Activated gamma-delta T cell treated with anti-CD3 and anti-CD28 coated beads, Interleukin-2, amount 50 U/mL, for 16 hours (primary cell): ENCODE results near the gene PPP1R12C.
"Not testable (repeated sequence)": the region's sequence is repeated elsewhere in the genome, so short reads cannot be mapped to it uniquely, and the experiment has no call there.

ENCODE experiments used
- DNase-seq: peaks from one replicate; pipeline ENCODE4 v3.0.0-alpha.2; 2020; ENCODE audit warnings: low read depth

Gene PPP1R12C

DNA sequence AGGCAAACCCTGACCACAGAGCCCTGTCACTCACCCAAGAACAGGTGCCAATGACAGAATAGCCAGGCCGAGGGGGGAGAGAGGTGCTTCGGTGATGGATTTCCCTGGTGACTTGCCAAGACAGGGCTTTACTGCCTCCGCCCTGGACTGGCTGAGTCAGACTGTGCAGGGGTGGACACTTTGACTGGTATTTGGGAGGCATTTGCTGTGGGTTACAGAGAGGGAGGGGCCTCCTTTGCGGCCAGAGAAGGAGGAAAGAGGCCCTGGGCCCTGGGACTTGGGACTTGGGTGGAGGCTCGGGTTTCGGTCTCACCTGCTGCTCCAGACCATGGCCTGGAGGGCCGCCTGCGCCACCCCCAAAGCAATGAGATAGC, 46.3 kb downstream of the PPP1R12C start:
- no peak for DNase-seq

DNA sequence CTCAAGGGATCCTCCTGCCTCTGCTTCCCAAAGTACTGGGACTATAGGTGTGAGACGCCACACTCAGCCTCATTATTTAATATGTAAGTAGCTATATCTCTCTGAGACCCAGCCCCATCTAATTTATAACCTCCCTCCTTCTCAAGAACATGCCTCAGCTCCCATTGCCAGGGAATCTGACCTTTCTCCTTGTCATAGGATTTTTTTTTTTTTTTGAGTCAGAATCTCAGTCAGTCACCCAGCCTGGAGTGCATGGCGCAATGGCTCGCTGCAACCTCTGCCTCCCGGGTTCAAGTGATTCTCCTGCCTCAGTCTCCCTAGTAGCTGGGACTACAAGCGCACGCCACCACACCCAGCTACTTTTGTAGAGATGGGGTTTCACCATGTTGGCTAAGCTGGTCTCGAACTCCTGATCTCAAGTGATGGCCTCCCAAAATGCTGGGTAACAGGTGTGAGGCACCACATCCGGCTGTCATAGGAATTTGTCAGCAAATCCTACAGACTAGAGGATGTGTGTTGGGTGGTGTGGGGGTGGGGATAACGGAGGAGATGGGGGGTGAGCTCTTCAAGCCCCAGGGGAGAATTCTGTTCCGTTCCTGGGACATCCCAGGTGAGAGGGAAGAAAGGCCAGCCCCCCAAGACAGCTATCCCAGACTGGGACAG, 46.8 kb downstream of the PPP1R12C start:
- DNase-seq, result no peak

DNA sequence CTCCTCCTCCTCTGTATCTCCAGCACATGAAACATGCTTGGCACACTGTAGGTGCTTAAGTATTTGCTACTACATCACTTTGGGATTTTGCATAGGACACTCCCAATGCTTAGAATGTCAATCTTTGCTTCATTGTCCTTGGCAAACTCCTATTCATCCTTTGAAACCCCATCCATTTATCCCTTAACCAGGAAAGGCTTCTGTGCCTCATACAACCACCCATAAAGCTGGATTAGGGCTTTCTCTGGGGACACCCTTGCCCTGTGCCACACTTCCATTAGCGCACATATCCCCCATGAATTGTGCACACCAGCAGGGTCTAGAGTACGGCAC, 47.6 kb downstream of the PPP1R12C start:
- DNase-seq, result no peak

DNA sequence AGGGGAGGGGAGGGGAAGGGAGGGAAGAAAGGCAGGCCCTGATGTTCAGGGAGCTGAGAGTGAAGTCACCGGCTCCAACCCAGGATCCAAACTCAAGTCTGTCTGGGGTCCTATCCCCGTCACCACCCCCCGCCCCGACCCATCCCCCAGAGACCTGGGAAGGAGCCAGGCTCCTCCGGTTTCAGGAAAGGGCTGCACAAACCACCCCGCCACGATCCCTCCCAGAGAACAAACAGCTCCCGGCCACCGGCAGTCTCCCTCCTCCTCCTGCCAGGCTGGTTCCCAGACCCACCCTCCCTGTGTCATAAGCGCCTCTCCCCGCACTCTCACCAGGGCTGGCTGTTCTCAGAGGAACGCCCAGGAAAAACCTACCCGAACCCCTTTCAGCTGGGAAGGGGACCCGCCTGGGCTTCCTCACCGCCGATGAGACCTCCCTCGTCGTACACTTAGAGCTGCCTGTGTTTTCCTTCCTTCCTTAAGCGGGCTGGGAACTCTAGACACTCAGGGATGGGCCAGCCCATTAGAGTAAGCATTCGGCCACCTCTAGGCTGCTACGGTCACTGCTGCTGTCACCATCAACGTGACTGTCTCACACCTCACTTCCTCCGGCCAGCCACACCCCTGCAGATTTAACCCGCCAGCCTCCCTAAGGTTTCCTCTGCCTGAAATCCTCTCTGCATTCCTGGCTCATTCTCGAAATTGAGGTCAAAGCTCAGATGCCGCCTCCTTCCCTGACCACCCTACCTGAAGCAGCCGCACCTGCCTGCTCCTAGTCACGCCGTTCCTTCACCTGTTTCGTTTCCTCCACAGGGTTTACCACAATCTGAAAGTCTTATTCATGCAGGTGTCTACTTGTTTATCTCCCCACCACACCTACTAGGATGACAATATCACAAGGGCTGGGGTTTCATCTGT, 48.2 kb downstream of the PPP1R12C start:
- DNase-seq, result no peak

DNA sequence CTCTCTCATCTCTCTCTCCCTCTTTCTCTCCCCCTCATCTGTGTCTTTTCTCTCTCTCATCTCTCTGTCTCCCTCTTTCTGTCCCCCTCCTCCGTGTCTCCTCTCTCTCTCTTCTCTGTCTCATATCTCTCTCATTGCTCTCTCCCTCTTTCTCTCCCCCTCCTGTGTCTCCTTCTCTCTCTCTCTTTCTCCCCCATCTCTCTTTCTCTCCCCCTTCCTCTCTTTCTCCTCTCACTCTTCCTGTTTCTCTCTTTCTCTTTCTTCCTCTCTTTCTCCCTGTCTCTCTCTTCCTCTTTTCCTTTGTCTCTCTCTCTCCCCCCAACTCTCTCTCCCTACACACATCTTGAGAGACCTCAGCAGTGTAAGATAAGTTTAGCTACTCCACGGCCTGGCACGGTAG, 49.6 kb downstream of the PPP1R12C start:
- no peak for DNase-seq

DNA sequence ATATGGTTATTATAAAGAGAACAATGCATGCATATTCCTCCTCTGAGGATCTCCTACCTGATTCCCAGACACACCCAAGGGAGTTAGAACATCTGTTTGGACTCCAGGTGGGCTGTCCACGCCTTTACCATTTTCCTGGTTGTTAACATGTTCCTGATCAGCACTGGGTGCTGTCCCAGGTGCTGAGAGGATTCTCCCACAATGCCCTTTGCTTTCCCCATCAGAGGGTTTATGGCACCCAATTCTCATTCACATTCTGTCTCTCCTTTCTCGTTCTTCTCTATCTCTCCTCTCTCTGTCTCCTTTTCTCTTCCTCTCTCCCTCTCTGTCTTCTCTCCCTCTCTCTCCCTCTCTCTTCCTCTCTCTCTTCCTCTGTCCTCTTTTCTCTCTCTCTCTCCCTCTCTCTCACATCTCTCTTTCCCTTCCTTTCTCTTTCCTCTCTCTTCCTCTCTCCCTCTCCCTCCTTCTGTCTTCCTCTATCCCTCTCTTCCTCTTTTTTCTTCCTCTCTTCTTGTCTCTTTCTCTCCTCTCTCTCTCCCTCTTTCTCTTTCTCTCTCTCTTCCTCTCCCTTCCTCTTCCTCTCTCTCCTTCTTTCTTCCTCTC, 51.2 kb downstream of the PPP1R12C start:
- DNase-seq, result no peak

DNA sequence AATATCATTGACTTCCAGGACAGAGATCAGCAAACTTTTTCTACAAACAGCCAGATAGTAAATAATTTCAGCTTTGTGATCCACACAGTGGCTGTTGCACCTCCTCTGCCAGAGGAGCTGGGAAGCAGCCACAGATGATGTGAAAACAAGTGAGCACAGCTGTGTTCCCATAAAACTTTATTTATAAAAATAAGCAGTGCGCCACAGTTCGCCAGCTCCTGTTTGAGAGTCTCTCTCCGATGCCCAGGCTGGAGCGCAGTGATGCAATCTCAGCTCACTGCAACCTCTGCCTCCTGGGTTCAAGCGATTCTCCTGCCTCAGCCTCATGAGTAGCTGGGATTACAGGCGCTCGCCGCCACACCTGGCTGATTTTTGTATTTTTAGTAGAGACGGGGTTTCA, 51.9 kb downstream of the PPP1R12C start:
- not testable (repeated sequence) for DNase-seq

DNA sequence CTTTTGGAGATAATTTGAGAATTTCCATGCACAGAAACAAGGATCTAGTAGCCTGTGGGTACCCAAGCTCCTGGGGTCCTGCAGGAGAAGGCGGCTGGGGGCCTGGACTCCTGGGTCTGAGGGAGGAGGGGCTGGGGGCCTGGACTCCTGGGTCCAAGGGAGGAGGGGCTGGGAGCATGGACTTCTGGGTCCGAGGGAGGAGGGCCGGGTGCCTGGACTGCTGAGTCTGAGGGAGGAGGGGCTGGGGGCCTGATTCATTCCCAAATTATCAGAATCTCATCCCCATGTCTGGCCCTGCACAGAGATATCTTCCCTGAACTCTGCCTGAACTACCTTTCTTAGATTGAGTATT, 54.0 kb downstream of the PPP1R12C start:
- DNase-seq, result no peak

DNA sequence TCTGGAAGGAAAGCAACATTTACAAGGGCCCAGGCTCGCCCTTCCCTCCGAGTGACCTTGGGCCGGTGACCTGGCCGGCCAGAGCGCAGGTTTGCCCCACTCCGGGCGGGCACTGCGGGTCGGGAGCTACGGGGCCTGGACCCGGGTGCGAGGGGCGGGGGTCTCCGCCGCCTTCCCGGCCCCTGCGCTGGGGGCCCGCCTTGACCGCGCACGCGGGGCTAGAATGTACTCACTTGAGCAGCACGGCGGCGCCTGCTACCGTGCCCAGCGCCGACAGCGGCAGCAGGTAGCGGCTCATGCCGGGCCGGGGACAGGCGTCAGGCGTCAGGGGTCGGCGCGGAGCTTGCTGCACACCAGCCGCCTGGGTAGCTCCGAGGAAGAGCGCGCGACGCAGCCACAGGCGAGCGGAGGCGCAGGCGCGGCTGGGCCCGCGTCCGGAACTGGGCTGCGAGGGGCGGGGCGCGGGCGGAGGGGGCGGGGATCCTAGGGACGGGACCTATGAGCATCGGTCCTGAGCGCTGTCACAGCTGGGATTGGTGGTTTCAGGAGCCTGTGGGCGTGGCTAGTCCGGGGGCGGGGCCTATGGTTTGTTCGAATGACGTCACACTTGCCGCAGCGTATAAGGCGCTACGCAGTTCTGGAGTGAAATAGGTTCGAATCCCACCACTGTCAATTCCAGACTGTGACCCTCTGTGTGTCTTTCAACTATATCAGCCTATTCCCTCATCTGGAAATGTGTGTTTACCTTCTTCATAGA, 54.5 kb downstream of the PPP1R12C start, which contains the start of gene RDH13:
TSS of gene RDH13 (minus strand) at position 414 of the 757 bp plus-strand sequence. CDS start at position 298, 116 bp downstream.
- DNase-seq, result peak; percentile 98

DNA sequence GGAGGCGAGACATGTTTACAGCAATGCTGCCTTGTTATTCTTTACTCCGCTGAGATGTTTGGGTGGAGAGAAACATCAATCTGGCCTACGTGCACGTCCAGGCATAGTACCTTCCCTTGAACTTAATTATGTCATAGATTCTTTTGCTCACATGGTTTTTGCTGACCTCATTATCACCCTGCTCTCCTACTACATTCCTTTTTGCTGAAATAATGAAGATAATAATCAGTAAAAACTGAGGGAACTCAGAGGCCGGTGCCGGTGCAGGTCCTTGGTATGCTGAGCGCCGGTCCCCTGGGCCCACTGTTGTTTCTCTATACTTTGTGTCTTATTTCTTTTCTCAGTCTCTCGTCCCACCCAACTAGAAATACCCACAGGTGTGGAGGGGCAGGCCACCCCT, 57.1 kb downstream of the PPP1R12C start:
- DNase-seq, result not testable (repeated sequence)

DNA sequence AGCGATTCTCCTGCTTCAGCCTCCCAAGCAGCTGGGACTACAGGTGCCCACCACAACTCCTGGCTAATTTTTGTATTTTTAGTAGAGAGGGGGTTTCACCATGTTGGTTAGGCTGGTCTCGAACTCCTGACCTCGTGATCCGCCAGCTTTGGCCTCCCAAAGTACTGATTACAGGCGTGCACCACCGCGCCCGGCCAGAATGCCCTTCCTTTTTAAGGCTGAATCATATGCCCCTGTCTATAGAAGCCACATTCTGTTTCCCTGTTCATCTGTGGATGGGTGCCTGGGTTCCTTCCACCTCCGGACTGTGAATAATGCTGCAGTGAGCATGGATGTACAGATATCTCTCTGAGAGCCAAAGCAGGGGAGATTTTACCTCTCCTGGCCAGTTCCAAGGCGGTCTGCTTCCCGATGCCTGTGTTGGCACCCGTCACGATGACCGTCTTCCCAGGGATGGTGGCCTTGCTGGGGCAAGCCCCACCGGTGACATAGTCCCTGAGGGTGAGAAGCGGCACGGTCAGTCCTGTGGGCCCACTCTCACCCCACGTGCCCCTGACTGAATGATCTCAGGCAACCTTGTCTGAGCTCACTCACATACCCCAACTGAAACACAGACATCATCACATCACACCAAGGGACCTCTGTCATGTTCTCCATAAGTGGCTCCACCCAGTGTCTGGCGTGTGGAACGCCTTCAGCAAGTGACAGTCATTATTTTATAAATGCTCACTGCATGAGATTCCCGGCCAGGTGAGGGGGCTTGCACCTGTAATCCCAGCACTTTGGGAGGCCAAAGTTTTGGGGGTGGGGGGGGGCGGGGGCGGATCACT, 58.4 kb downstream of the PPP1R12C start:
- no peak for DNase-seq

DNA sequence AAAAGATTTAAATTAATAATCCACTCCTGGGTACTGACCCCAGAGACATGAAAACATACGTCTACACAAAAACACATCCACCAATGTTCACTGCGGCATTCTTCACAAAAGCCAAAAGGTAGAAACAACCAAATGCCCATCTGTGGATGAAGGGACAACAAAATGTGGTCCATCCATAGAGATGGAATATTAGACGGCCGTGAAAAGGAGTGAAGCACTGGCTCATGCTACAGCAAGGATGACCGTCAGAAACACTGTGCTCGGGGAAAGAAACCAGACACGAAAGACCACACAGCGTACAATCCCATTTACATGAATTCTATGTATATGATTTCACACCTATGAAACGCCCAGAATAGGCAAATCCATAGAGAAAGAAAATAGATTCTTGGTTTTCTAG, 60.6 kb downstream of the PPP1R12C start:
- DNase-seq, result no peak

DNA sequence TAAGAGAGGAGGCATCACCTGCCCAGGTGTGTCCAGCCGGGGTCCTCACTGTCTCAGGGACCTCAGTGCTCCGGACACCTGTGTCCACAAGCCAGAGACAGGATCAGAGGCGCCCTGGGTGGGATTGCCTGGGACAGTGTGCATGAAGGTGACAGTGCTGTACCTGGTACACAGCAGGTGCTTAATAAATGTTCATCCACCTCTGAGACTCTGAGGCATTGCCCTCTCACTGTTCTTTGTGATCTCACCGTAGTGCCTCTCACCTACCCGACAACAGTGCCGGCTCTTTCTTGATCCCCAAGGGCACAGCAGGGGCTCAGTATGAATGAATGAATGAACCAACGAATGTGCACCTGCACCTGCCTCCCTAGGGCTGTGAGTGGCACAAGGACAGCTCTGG, 63.7 kb downstream of the PPP1R12C start:
- no peak for DNase-seq

DNA sequence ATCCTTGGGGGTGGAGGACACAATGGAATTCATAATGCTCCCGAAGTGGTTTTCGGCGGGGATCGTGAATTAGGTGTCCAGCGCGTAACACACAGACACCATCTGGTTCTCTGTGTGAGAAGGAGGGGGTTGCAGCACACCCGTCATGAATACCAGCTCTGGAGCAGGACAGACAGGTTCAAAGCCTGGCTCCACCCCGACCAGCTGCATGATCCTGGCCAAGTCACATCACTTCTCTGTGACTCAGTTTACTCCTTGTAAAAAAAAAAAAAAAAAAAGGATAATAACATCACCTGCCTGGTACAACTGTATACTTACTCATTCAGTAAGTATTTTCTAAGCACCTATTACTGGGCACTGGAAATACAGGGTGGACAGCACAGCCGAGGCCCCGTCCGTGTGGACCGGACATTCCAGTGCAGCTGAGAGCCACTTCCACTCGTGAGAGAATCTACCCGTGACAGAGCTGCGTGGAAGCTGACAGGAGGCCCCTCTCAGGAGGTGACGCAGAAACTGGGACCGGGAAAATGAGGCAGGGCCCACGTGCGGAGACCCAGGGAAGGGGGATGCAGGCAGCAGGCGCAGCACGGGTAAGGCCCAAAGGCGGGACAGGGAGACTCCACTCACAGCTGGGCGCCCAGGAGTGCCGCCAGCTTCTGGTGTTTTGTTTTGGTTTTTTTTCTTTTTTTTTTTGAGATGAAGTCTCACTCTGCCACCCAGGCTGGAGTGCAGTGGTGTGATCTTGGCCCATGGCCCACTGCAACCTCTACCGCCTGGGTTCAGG, 66.5 kb downstream of the PPP1R12C start:
- DNase-seq, result no peak

DNA sequence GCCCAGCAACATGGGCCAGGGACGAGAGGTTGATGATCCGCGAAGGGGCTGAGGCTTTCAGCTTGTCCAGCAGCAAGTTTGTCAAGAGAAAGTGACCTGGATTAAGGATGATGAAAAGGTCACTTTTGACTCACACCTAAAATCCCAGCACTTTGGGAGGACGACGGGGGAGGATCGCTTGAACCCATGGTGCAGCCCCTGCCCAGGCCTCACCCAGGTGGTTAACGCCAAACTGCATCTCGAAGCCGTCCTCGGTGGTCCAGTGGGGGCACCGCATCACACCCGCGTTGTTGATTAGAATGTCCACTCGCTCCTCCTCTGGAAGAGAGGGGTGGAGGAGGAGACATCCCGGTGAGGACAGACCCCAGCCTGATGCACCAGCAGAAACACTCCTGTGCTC, 69.0 kb downstream of the PPP1R12C start:
- no peak for DNase-seq

DNA sequence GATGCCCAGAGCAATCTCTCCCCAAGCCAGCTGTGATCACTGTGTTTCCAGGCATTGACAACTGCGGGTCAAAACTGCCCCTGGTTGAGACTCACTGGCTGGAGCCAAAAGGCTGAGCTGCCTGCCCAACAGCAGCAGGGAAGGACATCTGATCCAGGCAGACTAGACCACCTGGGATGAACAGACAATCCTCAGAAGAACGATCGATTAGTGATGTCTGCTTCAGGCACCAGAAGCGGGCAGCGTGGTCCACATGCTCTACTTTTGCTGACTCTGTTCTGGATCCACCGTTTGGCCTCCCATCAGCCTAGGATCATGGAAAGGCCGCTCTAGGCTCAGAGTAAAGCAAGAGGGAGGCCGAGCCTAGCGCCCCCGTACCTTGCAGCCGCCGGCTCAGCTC, 69.5 kb downstream of the PPP1R12C start:
- DNase-seq, result no peak

DNA sequence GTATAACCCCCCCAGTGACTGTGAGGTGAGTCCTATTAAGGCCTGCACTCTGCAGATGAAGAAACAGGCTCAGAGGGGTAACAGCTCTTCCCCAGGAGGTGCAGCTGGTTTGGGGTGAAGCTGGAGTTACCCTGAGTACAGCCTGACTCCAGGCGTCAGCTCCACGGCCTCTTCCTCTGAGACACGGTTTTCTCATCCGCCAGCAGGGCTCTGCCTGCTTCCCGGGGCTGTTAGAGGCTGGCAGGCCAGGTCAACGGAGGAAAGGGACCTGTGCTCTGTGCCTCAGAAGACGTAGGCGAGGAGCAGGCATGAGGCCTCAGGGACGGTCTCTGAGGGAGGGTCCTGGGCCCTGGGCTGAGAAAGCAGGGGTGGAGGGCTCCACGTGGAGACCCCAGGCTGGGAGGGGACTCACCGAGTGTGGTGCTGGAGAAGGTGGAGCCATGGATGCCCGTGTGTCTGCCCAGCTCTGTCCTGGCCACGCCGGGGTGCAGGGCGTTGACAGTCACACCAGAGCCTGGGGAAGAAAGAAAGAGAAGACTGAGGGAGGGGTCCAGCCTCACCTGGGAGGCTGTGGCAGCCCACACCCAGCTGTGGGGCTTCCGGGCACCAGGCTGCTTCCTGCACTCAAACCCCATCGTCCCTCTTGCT, 70.3 kb downstream of the PPP1R12C start:
- no peak for DNase-seq

DNA sequence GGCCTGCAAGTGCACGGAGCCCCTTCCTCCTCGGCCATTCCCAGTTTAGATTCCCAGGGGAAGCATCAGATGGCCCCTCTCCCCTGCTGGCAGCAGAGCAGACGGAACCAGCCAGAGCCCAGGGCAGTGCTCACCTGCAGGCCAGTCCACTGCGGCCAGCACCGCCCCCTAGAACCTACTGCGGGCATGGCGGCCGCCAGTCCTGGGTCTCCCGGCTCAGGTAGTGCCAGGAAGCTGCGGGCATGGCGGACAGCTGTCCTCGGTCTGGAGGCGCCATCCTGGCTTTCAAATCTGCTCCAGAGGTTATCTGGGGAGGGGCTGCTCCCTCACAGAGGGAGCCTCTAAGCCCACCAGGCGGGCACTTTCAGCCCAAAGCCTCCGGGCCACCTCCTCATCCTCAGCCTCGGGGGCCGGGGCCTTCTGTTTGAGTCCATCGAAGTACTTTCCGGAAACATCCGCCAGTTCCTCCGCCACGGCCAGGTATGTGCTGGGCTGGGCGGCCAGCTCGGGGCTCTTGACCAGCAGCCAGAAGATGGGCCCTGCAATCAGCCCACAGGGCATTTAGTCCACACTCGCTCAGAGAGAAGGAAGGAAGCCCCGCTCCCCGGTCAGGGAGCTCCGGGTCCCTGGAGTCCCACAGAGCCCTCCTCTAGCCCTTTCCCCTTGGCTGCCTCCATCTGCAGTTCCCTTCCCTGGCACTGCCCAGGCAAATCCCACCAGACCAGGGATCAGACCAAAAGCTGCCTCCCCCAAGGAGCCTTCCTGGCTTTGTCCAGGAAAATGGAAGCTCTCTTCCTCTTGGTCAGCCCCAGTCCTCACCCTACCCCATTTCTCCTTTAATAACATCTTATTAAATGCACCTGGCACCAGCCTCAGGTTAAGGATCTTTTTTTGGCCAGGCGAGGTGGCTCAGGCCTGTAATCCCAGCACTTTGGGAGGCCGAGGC, 72.4 kb downstream of the PPP1R12C start:
- DNase-seq, result no peak

DNA sequence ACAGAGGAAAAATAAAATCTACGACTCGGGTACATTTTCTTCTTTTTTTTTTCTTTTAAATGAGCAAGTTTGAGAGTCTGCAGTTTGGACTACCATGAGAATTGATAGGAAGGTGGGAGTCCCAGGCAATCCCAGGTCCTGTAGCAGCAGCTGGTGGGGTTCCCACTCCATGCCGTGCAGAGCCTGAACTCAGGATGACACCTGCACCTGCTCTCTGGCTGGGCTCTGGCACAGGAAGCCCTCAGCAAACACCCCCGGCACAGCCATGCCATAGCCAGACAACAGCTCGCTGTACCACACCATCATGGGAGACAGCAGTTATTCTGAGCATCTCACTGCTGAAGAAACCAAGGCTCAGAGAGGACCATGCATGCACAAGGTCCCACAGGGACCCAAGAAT, 73.2 kb downstream of the PPP1R12C start:
- DNase-seq, result no peak
